Neural cell (in vitro differentiated cells): Measurements from ENCODE around the gene PRTFDC1. TPM values are rescaled to one million over a fixed set of nuclear protein-coding genes. Genes with fewer than 3 reads are reported as not detected.

ENCODE experiments used
- H2AFZ ChIP-seq: fragments of 200-600, 300-800 bp; sonication (generic), shearing (Covaris generic); 2 replicates; pipeline ENCODE4 v1.6.0; 2014; ENCODE audit warnings: low read depth, mild to moderate bottlenecking, antibody characterized with exemption, low read length, moderate library complexity
- H3F3A ChIP-seq: fragments of 200-600 bp; shearing (Covaris generic); 2 replicates; pipeline ENCODE4 v1.6.1; 2016; ENCODE audit warnings: mild to moderate bottlenecking, moderate library complexity, mixed read lengths, antibody characterized with exemption, low read length; ENCODE audit not compliant: insufficient read depth, poor library complexity, severe bottlenecking
- H3K27ac ChIP-seq: fragments of 200-600, 300-800 bp; sonication (generic), shearing (Covaris generic); 2 replicates; pipeline ENCODE4 v1.5.1; 2014; ENCODE audit warnings: mild to moderate bottlenecking, low read length, moderate library complexity
- H3K27me3 ChIP-seq: fragments of 300-800, 200-600 bp; sonication (generic), shearing (Covaris generic); 2 replicates; pipeline ENCODE4 v1.6.0; 2014; ENCODE audit warnings: mild to moderate bottlenecking, low read depth, low read length, moderate library complexity; ENCODE audit not compliant: insufficient read depth
- H3K36me3 ChIP-seq: fragments of 300-800, 200-600 bp; sonication (generic), shearing (Covaris generic); 2 replicates; pipeline ENCODE4 v1.5.1; 2014; ENCODE audit warnings: mild to moderate bottlenecking, antibody characterized with exemption, low read length, moderate library complexity; ENCODE audit not compliant: insufficient read depth
- H3K4me2 ChIP-seq: fragments of 300-800, 200-600 bp; sonication (generic), shearing (Covaris generic); 2 replicates; pipeline ENCODE4 v1.6.0; 2014; ENCODE audit warnings: mild to moderate bottlenecking, low read length
- H3K4me3 ChIP-seq: fragments of 300-800, 200-600 bp; sonication (generic), shearing (Covaris generic); 2 replicates; pipeline ENCODE4 v1.5.1; 2014; ENCODE audit warnings: mild to moderate bottlenecking, low read length, moderate library complexity
- H3K79me2 ChIP-seq: fragments of 200-600 bp; shearing (Covaris generic); replicated peaks from 2 replicates; pipeline ENCODE4 v1.6.0; 2014; ENCODE audit warnings: mild to moderate bottlenecking, low read length, moderate library complexity; ENCODE audit not compliant: insufficient read depth
- H3K9ac ChIP-seq: fragments of 300-800, 200-600 bp; sonication (generic), shearing (Covaris generic); 2 replicates; pipeline ENCODE4 v1.6.1; 2016; ENCODE audit warnings: mild to moderate bottlenecking, low read length, mixed read lengths
- H3K9me2 ChIP-seq: fragments of 200-600 bp; shearing (Covaris generic); 2 replicates; pipeline ENCODE4 v1.6.1; 2016; ENCODE audit warnings: mild to moderate bottlenecking, low read length, mixed read lengths; ENCODE audit not compliant: insufficient read depth
- H3K9me3 ChIP-seq: fragments of 200-600, 300-800 bp; sonication (generic), shearing (Covaris generic); 2 replicates; pipeline ENCODE4 v1.6.1; 2016; ENCODE audit warnings: mild to moderate bottlenecking, mixed run types, low read length, moderate library complexity, mixed read lengths
- H4K20me1 ChIP-seq: fragments of 200-600 bp; shearing (Covaris generic); 2 replicates; pipeline ENCODE4 v1.6.1; 2016; ENCODE audit warnings: mild to moderate bottlenecking, mixed run types; ENCODE audit not compliant: insufficient read depth
- CTCF ChIP-seq: fragments of 450-650 bp; IDR thresholded peaks from 2 replicates; pipeline ENCODE4 v1.5.1; 2014; ENCODE audit warnings: antibody characterized with exemption, mild to moderate bottlenecking, moderate library complexity; ENCODE audit not compliant: poor library complexity, severe bottlenecking
- EP300 ChIP-seq: fragments of 450-650 bp; conservative IDR thresholded peaks from 2 replicates; pipeline ENCODE4 v1.6.1; 2014; ENCODE audit warnings: antibody characterized with exemption, mild to moderate bottlenecking, moderate library complexity; ENCODE audit not compliant: poor library complexity, severe bottlenecking
- EZH2 ChIP-seq: fragments of 200-600, 300-800 bp; shearing (Covaris generic), sonication (generic); IDR thresholded peaks from 2 replicates; pipeline ENCODE4 v1.6.1; 2014; ENCODE audit warnings: antibody characterized with exemption, low read length, borderline replicate concordance, mild to moderate bottlenecking; ENCODE audit not compliant: insufficient read depth, poor library complexity, severe bottlenecking
- MXI1 ChIP-seq: fragments of 450-650 bp; conservative IDR thresholded peaks from 2 replicates; pipeline ENCODE4 v1.6.1; 2014; ENCODE audit warnings: antibody characterized with exemption, mild to moderate bottlenecking; ENCODE audit not compliant: poor library complexity, severe bottlenecking
- POLR2AphosphoS5 ChIP-seq: IDR thresholded peaks from 2 replicates; pipeline ENCODE4 v1.6.1; 2012
- RAD21 ChIP-seq: fragments of 450-650 bp; conservative IDR thresholded peaks from 2 replicates; pipeline ENCODE4 v1.6.1; 2014; ENCODE audit warnings: antibody characterized with exemption, mild to moderate bottlenecking, moderate library complexity
- SMC3 ChIP-seq: fragments of 450-650 bp; conservative IDR thresholded peaks from 2 replicates; pipeline ENCODE4 v1.6.1; 2014; ENCODE audit warnings: antibody characterized with exemption, mild to moderate bottlenecking, moderate library complexity; ENCODE audit not compliant: poor library complexity
- TAF1 ChIP-seq: IDR thresholded peaks from 2 replicates; pipeline ENCODE4 v1.6.1; 2012; ENCODE audit warnings: low read depth
- polyA plus RNA-seq: library from polyadenylated mRNA; depleted of rRNA; stranded (reverse); fragments of >200 nt; gene quantifications from 2 replicates; pipeline ENCODE4 v1.2.3, GENCODE V29; 2014
- TF ChIP-seq, protein P1 (sequence below): IDR thresholded peaks from 2 replicates; pipeline ENCODE4 v1.6.1; 2012; ENCODE audit warnings: borderline replicate concordance

Gene PRTFDC1
- polyA plus RNA-seq, 1 donor from 2014 or later, result 3.4 TPM

DNA sequence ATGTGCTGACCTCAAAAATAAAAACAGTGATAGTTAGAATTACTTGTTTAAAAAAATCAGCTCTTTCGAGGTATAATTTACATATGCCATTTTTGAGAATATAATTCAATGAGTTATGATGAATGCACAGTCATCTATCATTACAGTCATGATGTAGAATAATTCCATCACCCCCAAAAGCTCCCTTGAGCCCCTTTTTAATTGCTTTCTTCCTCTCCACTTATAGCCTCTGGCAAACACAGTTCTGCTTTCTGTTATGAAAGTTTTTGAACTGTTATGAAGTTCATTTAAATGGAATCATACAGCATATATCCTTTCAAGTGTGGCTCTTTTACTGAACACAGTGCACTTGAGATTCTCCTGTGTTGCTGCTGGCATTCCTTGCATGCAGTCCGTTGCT is 41.4 kb downstream of the PRTFDC1 start:
- H3K36me3 ChIP-seq, result no peaks in the 10 kb centered on the region
- H4K20me1 ChIP-seq, result no peaks in the 10 kb centered on the region
- H3K9me2 ChIP-seq, result no peaks in the 10 kb centered on the region
- no peak overlapping the region for H2AFZ ChIP-seq
- TF ChIP-seq RAD21 (no peak), EP300 (no peak), POLR2AphosphoS5 (no peak)
- TF ChIP-seq, protein P1, sequence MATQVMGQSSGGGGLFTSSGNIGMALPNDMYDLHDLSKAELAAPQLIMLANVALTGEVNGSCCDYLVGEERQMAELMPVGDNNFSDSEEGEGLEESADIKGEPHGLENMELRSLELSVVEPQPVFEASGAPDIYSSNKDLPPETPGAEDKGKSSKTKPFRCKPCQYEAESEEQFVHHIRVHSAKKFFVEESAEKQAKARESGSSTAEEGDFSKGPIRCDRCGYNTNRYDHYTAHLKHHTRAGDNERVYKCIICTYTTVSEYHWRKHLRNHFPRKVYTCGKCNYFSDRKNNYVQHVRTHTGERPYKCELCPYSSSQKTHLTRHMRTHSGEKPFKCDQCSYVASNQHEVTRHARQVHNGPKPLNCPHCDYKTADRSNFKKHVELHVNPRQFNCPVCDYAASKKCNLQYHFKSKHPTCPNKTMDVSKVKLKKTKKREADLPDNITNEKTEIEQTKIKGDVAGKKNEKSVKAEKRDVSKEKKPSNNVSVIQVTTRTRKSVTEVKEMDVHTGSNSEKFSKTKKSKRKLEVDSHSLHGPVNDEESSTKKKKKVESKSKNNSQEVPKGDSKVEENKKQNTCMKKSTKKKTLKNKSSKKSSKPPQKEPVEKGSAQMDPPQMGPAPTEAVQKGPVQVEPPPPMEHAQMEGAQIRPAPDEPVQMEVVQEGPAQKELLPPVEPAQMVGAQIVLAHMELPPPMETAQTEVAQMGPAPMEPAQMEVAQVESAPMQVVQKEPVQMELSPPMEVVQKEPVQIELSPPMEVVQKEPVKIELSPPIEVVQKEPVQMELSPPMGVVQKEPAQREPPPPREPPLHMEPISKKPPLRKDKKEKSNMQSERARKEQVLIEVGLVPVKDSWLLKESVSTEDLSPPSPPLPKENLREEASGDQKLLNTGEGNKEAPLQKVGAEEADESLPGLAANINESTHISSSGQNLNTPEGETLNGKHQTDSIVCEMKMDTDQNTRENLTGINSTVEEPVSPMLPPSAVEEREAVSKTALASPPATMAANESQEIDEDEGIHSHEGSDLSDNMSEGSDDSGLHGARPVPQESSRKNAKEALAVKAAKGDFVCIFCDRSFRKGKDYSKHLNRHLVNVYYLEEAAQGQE, result no peak
- no peaks in the 10 kb centered on the region for H3K79me2 ChIP-seq
- H3F3A ChIP-seq, result no peaks in the 10 kb centered on the region
- H3K9me3 ChIP-seq, result no peaks in the 10 kb centered on the region
- H3K9ac ChIP-seq, result no peak overlapping the region
- H3K4me2 ChIP-seq, result no peak overlapping the region
- H3K27me3 ChIP-seq, result no peaks in the 10 kb centered on the region
- H3K4me3 ChIP-seq, result no peak overlapping the region
- H3K27ac ChIP-seq, result no peak overlapping the region

DNA sequence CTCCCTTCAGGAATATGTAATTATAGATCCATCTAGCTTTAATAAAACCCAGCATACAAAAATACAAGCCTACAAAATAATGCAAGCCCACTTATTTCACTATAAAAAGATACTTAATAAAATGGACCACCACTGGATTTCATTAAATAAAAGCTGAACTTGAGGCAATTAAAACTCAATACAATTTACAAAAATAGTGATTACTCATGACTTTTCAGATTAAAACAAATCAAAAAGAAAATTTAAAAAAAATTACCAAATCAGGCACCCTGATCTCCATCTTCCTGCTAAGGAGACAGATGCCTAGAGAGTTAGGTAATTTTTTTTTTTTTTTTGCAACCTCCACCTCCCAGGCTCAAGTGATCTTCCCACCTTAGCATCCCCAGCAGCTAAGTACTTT is 41.8 kb downstream of the PRTFDC1 start:
- H2AFZ ChIP-seq, result no peak overlapping the region
- no peaks in the 10 kb centered on the region for H4K20me1 ChIP-seq
- no peaks in the 10 kb centered on the region for H3K79me2 ChIP-seq
- H3K9ac ChIP-seq, result no peak overlapping the region
- H3K9me3 ChIP-seq, result no peaks in the 10 kb centered on the region
- H3F3A ChIP-seq, result no peaks in the 10 kb centered on the region
- no peak for TF ChIP-seq POLR2AphosphoS5
- no peak for TF ChIP-seq EP300
- no peak for TF ChIP-seq EZH2
- TF ChIP-seq SMC3, result no peak
- no peak for TF ChIP-seq TAF1
- TF ChIP-seq, protein P1, result no peak
- no peak for TF ChIP-seq CTCF
- no peak for TF ChIP-seq MXI1
- TF ChIP-seq RAD21, result no peak
- H3K36me3 ChIP-seq, result no peaks in the 10 kb centered on the region
- no peaks in the 10 kb centered on the region for H3K27me3 ChIP-seq
- no peak overlapping the region for H3K27ac ChIP-seq
- H3K4me2 ChIP-seq, result no peak overlapping the region
- H3K4me3 ChIP-seq, result no peak overlapping the region
- no peaks in the 10 kb centered on the region for H3K9me2 ChIP-seq
